ENCODE measurements around the gene TECPR2.
"Not testable (repeated sequence)": the region's sequence is repeated elsewhere in the genome, so short reads cannot be mapped to it uniquely, and the experiment has no call there.

Gene TECPR2

GRCh38 chr14:102544046-102544746, 181.5 kb downstream of the TECPR2 start:
- Histone ChIP-seq H3K4me1 (ENCODE audit: insufficient read depth, low read length) (no peaks in the 10 kb centered on the region), H3K27me3 (ENCODE audit: control insufficient read depth in 1 of 2, insufficient read depth in 2 of 2, low read length in 2 of 2) (peaks cover 4 to 35% of the 10 kb centered on the region in 2 donors), H3K27ac (ENCODE audit: low read depth, low read length) (no peak overlapping the region), H3K36me3 (ENCODE audit: insufficient read depth, low read length) (no peaks in the 10 kb centered on the region), H3K4me3 (ENCODE audit: low read depth in 1 of 2, low read length in 2 of 2) (no peak overlapping the region), H3K9ac (ENCODE audit: low read length) (no peak overlapping the region), H3K9me3 (ENCODE audit: low read length) (no peaks in the 10 kb centered on the region)

GRCh38 chr14:102544747-102545460, 182.2 kb downstream of the TECPR2 start:
- Histone ChIP-seq H3K9ac (ENCODE audit: low read length) (no peak overlapping the region), H3K27ac (ENCODE audit: low read depth, low read length) (no peak overlapping the region), H3K4me1 (ENCODE audit: insufficient read depth, low read length) (no peaks in the 10 kb centered on the region), H3K36me3 (ENCODE audit: insufficient read depth, low read length) (no peaks in the 10 kb centered on the region), H3K9me3 (ENCODE audit: low read length) (no peaks in the 10 kb centered on the region), H3K27me3 (ENCODE audit: control insufficient read depth in 1 of 2, insufficient read depth in 2 of 2, low read length in 2 of 2) (peaks cover 4 to 32% of the 10 kb centered on the region in 2 donors), H3K4me3 (ENCODE audit: low read depth in 1 of 2, low read length in 2 of 2) (no peak overlapping the region)

- Histone ChIP-seq H3K4me1 (ENCODE audit: insufficient read depth, low read length) (no peaks in the 10 kb centered on the region), H3K4me3 (ENCODE audit: low read depth in 1 of 2, low read length in 2 of 2) (no peak overlapping the region), H3K36me3 (ENCODE audit: insufficient read depth, low read length) (no peaks in the 10 kb centered on the region), H3K27ac (ENCODE audit: low read depth, low read length) (no peak overlapping the region), H3K27me3 (ENCODE audit: control insufficient read depth in 1 of 2, insufficient read depth in 2 of 2, low read length in 2 of 2) (peaks cover 4 to 28% of the 10 kb centered on the region in 2 donors), H3K9ac (ENCODE audit: low read length) (no peak overlapping the region), H3K9me3 (ENCODE audit: low read length) (no peaks in the 10 kb centered on the region)
Observed at GRCh38 chr14:102545461-102546265, 182.9 kb downstream of the TECPR2 start.

GRCh38 chr14:102548616-102549240, 186.0 kb downstream of the TECPR2 start:
- no peak overlapping the region for H3K9ac ChIP-seq (ENCODE audit: low read length)
- H3K27ac ChIP-seq (ENCODE audit: low read depth, low read length): no peak overlapping the region
- no peaks in the 10 kb centered on the region for H3K9me3 ChIP-seq (ENCODE audit: low read length)
- no peaks in the 10 kb centered on the region for H3K4me1 ChIP-seq (ENCODE audit: insufficient read depth, low read length)
- no peak overlapping the region for H3K4me3 ChIP-seq (ENCODE audit: low read depth in 1 of 2, low read length in 2 of 2)
- peaks cover 4 to 22% of the 10 kb centered on the region in 2 donors for H3K27me3 ChIP-seq (ENCODE audit: control insufficient read depth in 1 of 2, insufficient read depth in 2 of 2, low read length in 2 of 2)
- no peaks in the 10 kb centered on the region for H3K36me3 ChIP-seq (ENCODE audit: insufficient read depth, low read length)

GRCh38 chr14:102550927-102551401, 188.2 kb downstream of the TECPR2 start:
- H3K9me3 ChIP-seq (ENCODE audit: low read length); H3K4me3 ChIP-seq (ENCODE audit: low read depth in 1 of 2, low read length in 2 of 2); H3K27ac ChIP-seq (ENCODE audit: low read depth, low read length); H3K4me1 ChIP-seq (ENCODE audit: insufficient read depth, low read length); H3K36me3 ChIP-seq (ENCODE audit: insufficient read depth, low read length); H3K27me3 ChIP-seq (ENCODE audit: control insufficient read depth in 1 of 2, insufficient read depth in 2 of 2, low read length in 2 of 2); H3K9ac ChIP-seq (ENCODE audit: low read length): not testable (repeated sequence)

All from muscle layer of colon (tissue), 2 donors.